H1 (cell line): ENCODE data around the gene CACNA2D3. TPM values are rescaled to one million over a fixed set of nuclear protein-coding genes. Genes with fewer than 3 reads are reported as not detected.

ENCODE experiments used
- CTBP2 ChIP-seq: IDR thresholded peaks from 2 replicates; pipeline ENCODE4 v1.7.0; 2011; ENCODE audit warnings: borderline replicate concordance, mild to moderate bottlenecking, moderate library complexity, mixed read lengths, low read length; ENCODE audit not compliant: insufficient read depth, insufficient read length
- NANOG ChIP-seq: IDR thresholded peaks from 2 replicates; pipeline ENCODE4 v1.6.1; 2011; ENCODE audit warnings: low read length, low read depth, mild to moderate bottlenecking, inconsistent platforms; ENCODE audit not compliant: insufficient read depth, poor library complexity, severe bottlenecking
- RNF2 ChIP-seq: fragments of 200-900, 300-1000 bp; sonication (generic); IDR thresholded peaks from 2 replicates; pipeline ENCODE4 v1.7.1; 2016; ENCODE audit warnings: borderline replicate concordance, low read depth, mild to moderate bottlenecking, antibody characterized with exemption, low read length; ENCODE audit not compliant: poor library complexity, severe bottlenecking; ENCODE audit errors: missing control alignments
- SAP30 ChIP-seq: fragments of 300-600 bp; sonication (generic); IDR thresholded peaks from 2 replicates; pipeline ENCODE4 v1.7.1; 2012; ENCODE audit warnings: low read length, moderate library complexity, mild to moderate bottlenecking, inconsistent platforms; ENCODE audit not compliant: insufficient read depth, insufficient replicate concordance
- TCF12 ChIP-seq: IDR thresholded peaks from 2 replicates; pipeline ENCODE4 v1.6.1; 2011; ENCODE audit warnings: low read depth, mild to moderate bottlenecking, low read length
- polyA plus RNA-seq, 7 experiments: library from polyadenylated mRNA; depleted of rRNA in 3 of 7; stranded (reverse) in 5 of 7; unstranded in 2 of 7; fragments of >200 nt in 5 of 7; fragments of 200-250 nt in 2 of 7; gene quantifications; 1 replicate in 5 of 7; 2 replicates in 1 of 7; 4 replicates in 1 of 7; pipeline versions ENCODE4 v1.2.1 to v1.2.3, GENCODE V29; 2011 to 2013; ENCODE audit warnings: missing spikeins in 2 of 7, mixed read lengths in 2 of 7
- total RNA-seq: library from RNA; stranded (reverse); fragmentation: NEBNext Ultra II Directional; extraction: Animal tissue kit (Norgen Biotek cat#: 25700); gene quantifications from 2 replicates; pipeline ENCODE4 v1.2.1, GENCODE V29; 2021

Gene CACNA2D3
- total and polyA plus RNA-seq, 2 of the 8 experiments (the other 6 are each of a cell fraction or from before 2014, with no cell fraction given) = 1.5 to 1.8 TPM

DNA sequence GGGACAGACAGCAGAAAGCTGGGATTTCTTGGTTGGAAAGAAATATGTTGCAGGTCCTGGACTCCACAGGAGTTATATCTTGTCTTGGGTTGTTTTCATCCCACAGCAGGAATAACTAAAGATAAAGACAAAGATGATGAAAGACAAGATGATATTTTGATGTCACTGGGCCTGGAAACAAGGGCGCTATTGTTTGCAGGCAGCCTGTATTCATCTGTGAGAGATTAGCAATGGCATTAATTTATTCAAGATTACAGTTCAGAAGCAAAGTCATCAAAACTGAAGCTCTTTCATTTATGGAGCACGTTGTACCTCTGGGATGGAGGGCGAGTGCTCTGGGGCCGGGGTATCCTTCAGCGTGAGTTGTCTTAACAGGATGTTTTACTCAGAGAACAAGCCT is 591.7 kb downstream of the CACNA2D3 start (continued):
- TF ChIP-seq NANOG (no peak), RNF2 (no peak), CTBP2 (no peak), SAP30 (no peak), TCF12 (no peak)
